Endothelial cell of umbilical vein (primary cell): ENCODE measurements around the gene SH3PXD2B. TPM values are rescaled to one million over a fixed set of nuclear protein-coding genes. Genes with fewer than 3 reads are reported as not detected.

Experiments
- BruUV-seq: library from RNA; stranded (reverse); fragments of 400-500 nt; replicated peaks from 2 replicates; lab custom pipeline; 2021; lab: Mats Ljungman, UMichigan
- CTCF ChIA-PET: fragments of 300-600, 350-600 bp; sonication (Branson Sonifier 250); formaldehyde crosslinking; loops from one replicate; lab custom pipeline; 2021; ENCODE audit warnings: antibody characterized with exemption, inconsistent platforms; lab: Charles Lee
- POLR2A ChIA-PET: fragments of 300-600, 350-600 bp; sonication (Branson Sonifier 250); formaldehyde crosslinking; loops from one replicate; lab custom pipeline; 2021; ENCODE audit warnings: antibody characterized with exemption, inconsistent platforms; lab: Charles Lee
- DNase-seq: peaks from one replicate; pipeline ENCODE4 v3.0.0-alpha.2; 2011; ENCODE audit warnings: low read depth, low spot score
- FAIRE-seq: peaks from 2 replicates; lab custom pipeline; 2011; peaks lifted over from hg19 to GRCh38; lab: Jason Lieb, UNC
- H2AFZ ChIP-seq: 2 replicates; pipeline ENCODE4 v1.6.0; 2012; ENCODE audit warnings: low read depth, low read length, control low read depth, inconsistent platforms
- H3K27ac ChIP-seq: 2 replicates; pipeline ENCODE4 v1.5.1; 2011; ENCODE audit warnings: low read depth, mild to moderate bottlenecking, control low read depth, low read length, moderate library complexity; ENCODE audit not compliant: insufficient read depth
- H3K27me3 ChIP-seq, 2 experiments: 2 replicates each; pipeline versions ENCODE4 v1.6.0 to v1.6.1; 2011; ENCODE audit warnings: low read length in 2 of 2, mixed read lengths in 1 of 2; ENCODE audit not compliant: control insufficient read depth in 2 of 2, insufficient read depth in 2 of 2
- H3K36me3 ChIP-seq, 2 experiments: 2 replicates in 1 of 2; 3 replicates in 1 of 2; pipeline ENCODE4 v1.5.1; 2011; ENCODE audit warnings: low read length in 2 of 2, mild to moderate bottlenecking in 1 of 2, moderate library complexity in 1 of 2; ENCODE audit not compliant: control insufficient read depth in 2 of 2, insufficient read depth in 2 of 2; ENCODE audit errors: extremely low read depth in 1 of 2
- H3K4me1 ChIP-seq: 3 replicates; pipeline ENCODE4 v1.5.1; 2011; ENCODE audit warnings: mild to moderate bottlenecking, low read length; ENCODE audit not compliant: control insufficient read depth, insufficient read depth; ENCODE audit errors: extremely low read depth
- H3K4me2 ChIP-seq: 2 replicates; pipeline ENCODE4 v1.6.1; 2011; ENCODE audit warnings: low read length, control low read depth, mixed read lengths; ENCODE audit not compliant: insufficient read depth
- H3K4me3 ChIP-seq, 3 experiments: fragments of 200-600 bp in 1 of 3; sonication (generic), shearing (Covaris generic) in 1 of 3; replicated peaks in 1 of 3; 2 replicates each; pipeline ENCODE4 v1.5.1; 2011 to 2016; ENCODE audit warnings: control low read depth in 3 of 3, low read length in 3 of 3, mild to moderate bottlenecking in 2 of 3, inconsistent platforms in 1 of 3, low read depth in 1 of 3, moderate library complexity in 1 of 3; ENCODE audit not compliant: insufficient read depth in 1 of 3
- H3K79me2 ChIP-seq: 2 replicates; pipeline ENCODE4 v1.6.0; 2012; ENCODE audit warnings: low read length, inconsistent platforms; ENCODE audit not compliant: control insufficient read depth, insufficient read depth
- H3K9ac ChIP-seq: replicated peaks from 2 replicates; pipeline ENCODE3; 2011; ENCODE audit warnings: low read length, control low read depth; ENCODE audit not compliant: insufficient read depth; ENCODE audit errors: extremely low read depth
- H3K9me1 ChIP-seq: replicated peaks from 3 replicates; pipeline ENCODE4 v1.6.0; 2011; ENCODE audit warnings: mild to moderate bottlenecking, low read length; ENCODE audit not compliant: control insufficient read depth, insufficient read depth; ENCODE audit errors: extremely low read depth
- H3K9me3 ChIP-seq: replicated peaks from 2 replicates; pipeline ENCODE4 v1.5.1; 2012; ENCODE audit warnings: low read length, inconsistent platforms; ENCODE audit not compliant: control insufficient read depth, insufficient read depth
- H4K20me1 ChIP-seq: replicated peaks from 2 replicates; pipeline ENCODE3; 2011; ENCODE audit warnings: mild to moderate bottlenecking, low read length; ENCODE audit not compliant: control insufficient read depth, insufficient read depth; ENCODE audit errors: extremely low read depth
- EZH2 ChIP-seq: IDR thresholded peaks from 2 replicates; pipeline ENCODE4 v1.6.1; 2012; ENCODE audit warnings: borderline replicate concordance, low read depth, mild to moderate bottlenecking, moderate library complexity, low read length, inconsistent platforms; ENCODE audit not compliant: severe bottlenecking
- FOS ChIP-seq: IDR thresholded peaks from 2 replicates; pipeline ENCODE4 v1.6.1; 2011; ENCODE audit warnings: mild to moderate bottlenecking, low read length, moderate library complexity, borderline replicate concordance; ENCODE audit not compliant: insufficient read depth
- JUN ChIP-seq: IDR thresholded peaks from 2 replicates; pipeline ENCODE4 v1.6.1; 2011; ENCODE audit warnings: borderline replicate concordance, low read depth; ENCODE audit not compliant: insufficient read length, insufficient read depth
- POLR2A ChIP-seq: IDR thresholded peaks from 2 replicates; pipeline ENCODE4 v1.6.1; 2012; ENCODE audit warnings: low read depth, mild to moderate bottlenecking, control low read depth, low read length
- POLR2AphosphoS5 ChIP-seq: IDR thresholded peaks from 2 replicates; pipeline ENCODE4 v1.6.1; 2012; ENCODE audit warnings: low read depth, mild to moderate bottlenecking, control low read depth, low read length, moderate library complexity; ENCODE audit not compliant: insufficient read depth
- dilution Hi-C: fragments of 300-500 bp; cut with MboI; formaldehyde crosslinking; loops from one replicate; pipeline ENCODE4 v1.15.0; 2019; ENCODE audit warnings: low sequenced_read_pairs; ENCODE audit not compliant: extremely low pct_ligation_motif_present
- intact Hi-C: fragments of 100-400 bp; cut with micrococcal nuclease; formaldehyde crosslinking; loops from one replicate; pipeline ENCODE4 v1.10.0; 2022
- polyA plus RNA-seq, 4 experiments: library from polyadenylated mRNA; depleted of rRNA in 3 of 4; stranded (reverse) in 3 of 4; unstranded in 1 of 4; fragments of >200 nt; gene quantifications; 2 replicates each; pipeline versions ENCODE4 v1.2.1 to v1.2.3, GENCODE V29; 2011 to 2012; ENCODE audit warnings: missing spikeins in 1 of 4
- total RNA-seq: library from RNA; stranded (reverse); gene quantifications from 2 replicates; pipeline ENCODE4 v1.2.3, GENCODE V29; 2021

SH3PXD2B gene
- total and polyA plus RNA-seq, 2 donors (not counting 3 experiments of a cell fraction or from before 2014, with no cell fraction given), result 23.5 to 66.3 TPM

DNA sequence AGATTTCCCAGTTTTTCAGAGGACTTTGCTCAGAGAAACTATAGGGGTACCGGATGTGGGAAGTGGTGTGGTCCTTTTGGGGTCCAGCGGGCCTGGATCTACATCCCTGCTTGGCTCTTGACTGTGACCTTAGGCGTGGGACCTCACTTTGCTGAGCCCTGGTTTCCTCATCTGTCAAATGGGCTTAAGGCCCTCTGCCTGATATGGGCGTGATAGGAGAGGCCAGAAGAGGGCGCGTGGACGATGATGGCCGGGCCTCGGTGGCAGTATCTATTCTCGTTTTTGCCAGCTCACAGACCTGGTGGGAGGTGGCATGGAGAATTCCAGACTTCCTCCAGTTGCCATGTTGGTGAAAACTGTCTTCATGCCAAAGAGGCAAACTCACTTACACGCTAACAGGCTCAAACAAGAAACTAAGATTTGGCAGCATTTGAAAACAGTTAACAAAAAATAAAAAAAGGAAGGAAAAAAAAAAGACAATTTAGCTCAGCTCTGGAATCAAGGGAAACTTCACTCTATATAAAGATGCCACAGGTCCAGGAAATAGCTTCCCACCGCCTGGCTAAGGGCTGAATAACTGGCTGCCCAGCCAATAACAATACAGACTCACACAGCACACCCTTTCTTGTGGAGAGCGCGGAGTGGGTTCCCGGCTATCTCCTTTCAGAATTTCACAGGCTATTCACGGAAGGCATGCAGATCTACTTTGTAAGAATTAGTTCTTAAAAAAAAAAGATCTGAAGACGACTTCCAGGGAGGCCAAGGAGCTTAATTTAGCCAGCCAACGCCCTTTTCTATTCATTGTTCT is 1.7 kb downstream of the SH3PXD2B start:
- peaks cover 0 to 2% of the 10 kb centered on the region in 2 experiments for H3K36me3 ChIP-seq
- no peaks in the 10 kb centered on the region for H3K9me3 ChIP-seq
- BruUV-seq, result TSS peak; percentile 37
- H3K27me3 ChIP-seq, result no peaks in the 10 kb centered on the region
- H3K27ac ChIP-seq, result peak overlapping the region; percentile 63
- no peaks in the 10 kb centered on the region for H3K9me1 ChIP-seq
- DNase-seq (peak; percentile 90), FAIRE-seq (peak; percentile 93)
- ChIA-PET POLR2A (interaction anchor here (1.4 kb wide), 1 partner anchor 98 kb away, joined by 3 read pairs; no protein-coding TSS in a partner anchor), CTCF (interaction anchor here (0.8 to 3.7 kb wide), 17 partner anchors 9 to 248 kb away, joined by 3 to 31 read pairs (median 6); partner anchors contain the start of gene UBTD2)
- intact Hi-C loops (loop anchor here (1.0 to 5.0 kb wide), 7 partner anchors 9 to 604 kb away; partner anchors contain the start of genes CREBRF, STK10 and UBTD2), dilution Hi-C loops (no loop called here)
- peaks cover 56% of the 10 kb centered on the region for H3K79me2 ChIP-seq
- H3K4me3 ChIP-seq, result peak overlapping the region; percentile 92 to 98 (median 95)
- peaks cover 40% of the 10 kb centered on the region for H3K4me1 ChIP-seq
- peaks cover 3% of the 10 kb centered on the region for H4K20me1 ChIP-seq
- H3K4me2 ChIP-seq, result peak overlapping the region; percentile 98
- TF ChIP-seq JUN (no peak), FOS (no peak), EZH2 (no peak), POLR2AphosphoS5 (peak; percentile 43), POLR2A (peak; percentile 74)
- peak overlapping the region; percentile 83 for H3K9ac ChIP-seq
- peak overlapping the region; percentile 18 for H2AFZ ChIP-seq

GRCh38 chr5:172451771-172452197 is 2.5 kb downstream of the SH3PXD2B start:
- intact Hi-C loops, result loop anchor here (1.0 to 5.0 kb wide), 6 partner anchors 8 to 605 kb away; partner anchors contain the start of genes CREBRF, STK10 and UBTD2
- peaks cover 48% of the 10 kb centered on the region for H3K4me1 ChIP-seq
- DNase-seq (peak; percentile 78), FAIRE-seq (peak; percentile 87)
- H3K27me3 ChIP-seq, result no peaks in the 10 kb centered on the region
- peaks cover 64% of the 10 kb centered on the region for H3K79me2 ChIP-seq
- H3K36me3 ChIP-seq, result peaks cover 0 to 2% of the 10 kb centered on the region in 2 experiments
- TF ChIP-seq FOS (peak; percentile 65), POLR2A (no peak), POLR2AphosphoS5 (peak; percentile 34)
- no peaks in the 10 kb centered on the region for H3K9me1 ChIP-seq
- no peak overlapping the region for H2AFZ ChIP-seq
- no peak overlapping the region for H3K9ac ChIP-seq
- H4K20me1 ChIP-seq, result peaks cover 6% of the 10 kb centered on the region
- POLR2A ChIA-PET, result interaction anchor here (1.4 kb wide), 1 partner anchor 97 kb away, joined by 3 read pairs; no protein-coding TSS in a partner anchor
- H3K27ac ChIP-seq, result peak overlapping the region; percentile 63
- BruUV-seq, result no TSS peak
- peak overlapping the region; percentile 98 for H3K4me2 ChIP-seq
- dilution Hi-C loops, result no loop called here
- CTCF ChIA-PET, result interaction anchor here (0.7 to 3.7 kb wide), 23 partner anchors 8 to 324 kb away, joined by 3 to 31 read pairs (median 4); partner anchors contain the start of gene UBTD2
- no peak overlapping the region for H3K4me3 ChIP-seq
- H3K9me3 ChIP-seq, result no peaks in the 10 kb centered on the region
